ENCODE data around the gene CIDEB.

DNA sequence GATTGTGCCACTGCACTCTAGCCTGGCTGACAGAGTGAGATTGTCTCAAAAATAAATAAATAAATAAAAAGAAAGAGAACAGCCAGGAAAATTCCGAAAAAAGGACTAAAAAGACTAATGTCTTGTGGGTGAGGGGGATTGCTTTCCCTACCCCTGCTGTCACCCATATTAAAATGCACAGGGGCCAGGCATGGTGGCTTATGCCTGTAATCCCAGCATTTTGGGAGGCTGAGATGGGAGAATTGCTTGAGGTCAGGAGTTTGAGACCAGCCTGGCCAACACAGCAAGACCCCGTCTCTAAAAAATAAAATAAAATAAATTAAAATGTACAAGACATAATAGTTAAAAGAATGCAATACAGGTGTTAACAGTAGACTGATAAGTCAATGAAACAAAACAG lies 14.3 kb downstream of the CIDEB start:
- TF ChIP-seq CTCF (IDR thresholded peaks at IDR 0.05) = no peak
- TF ChIP-seq POLR2AphosphoS5 (IDR thresholded peaks at IDR 0.05; ENCODE audit: low read depth, low read length) = no peak
- no peak for TF ChIP-seq TCF7L2 (IDR thresholded peaks at IDR 0.05; ENCODE audit: low read depth, low read length)
- no peak for TF ChIP-seq REST (IDR thresholded peaks at IDR 0.05; ENCODE audit: insufficient read depth in 1 of 2, low read depth in 2 of 2, low read length in 1 of 2)
